HEK293T (cell line): ENCODE data around the gene CLSTN3.

Experiments used
- BHLHE40 ChIP-seq: fragments of 450-650 bp; IDR thresholded peaks from 2 replicates; pipeline ENCODE4 v1.6.1; 2016; ENCODE audit warnings: mild to moderate bottlenecking, moderate library complexity, borderline replicate concordance
- CTBP1 ChIP-seq: fragments of 450-650 bp; IDR thresholded peaks from 2 replicates; pipeline ENCODE4 v1.6.1; 2016; ENCODE audit warnings: borderline replicate concordance
- FOXM1 ChIP-seq: fragments of 450-650 bp; IDR thresholded peaks from 2 replicates; pipeline ENCODE4 v1.6.1; 2017; ENCODE audit warnings: mild to moderate bottlenecking, borderline replicate concordance
- L3MBTL2 ChIP-seq: fragments of 450-650 bp; conservative IDR thresholded peaks from 2 replicates; pipeline ENCODE4 v1.6.1; 2016; ENCODE audit warnings: mild to moderate bottlenecking
- PKNOX1 ChIP-seq: fragments of 450-650 bp; IDR thresholded peaks from 2 replicates; pipeline ENCODE4 v1.6.1; 2016
- SP1 ChIP-seq: fragments of 450-650 bp; IDR thresholded peaks from 2 replicates; pipeline ENCODE4 v1.6.1; 2017
- SUZ12 ChIP-seq: fragments of 450-650 bp; IDR thresholded peaks from 2 replicates; pipeline ENCODE4 v1.6.1; 2016; ENCODE audit warnings: mild to moderate bottlenecking
- TARDBP ChIP-seq: fragments of 450-650 bp; IDR thresholded peaks from 2 replicates; pipeline ENCODE4 v1.6.1; 2016

- TF ChIP-seq SP1 (no peak), FOXM1 (no peak), BHLHE40 (no peak), L3MBTL2 (no peak), SUZ12 (no peak), TARDBP (no peak), PKNOX1 (no peak), CTBP1 (no peak)
Measured at GRCh38 chr12:7190268-7191055, 60.3 kb downstream of the CLSTN3 start.
